MM.1S (cell line): ENCODE measurements around the gene FETUB.

Experiments
- DNase-seq: peaks from one replicate; pipeline ENCODE4 v3.0.0-alpha.2; 2015
- H2AFZ ChIP-seq: fragments of 300-600 bp; sonication (generic); 2 replicates; pipeline ENCODE4 v1.6.0; 2016; ENCODE audit warnings: antibody characterized with exemption, low read length
- H3F3A ChIP-seq: fragments of 300-600 bp; sonication (generic); 2 replicates; pipeline ENCODE4 v1.6.1; 2016; ENCODE audit warnings: mild to moderate bottlenecking, antibody characterized with exemption, low read length, moderate library complexity, mixed read lengths; ENCODE audit not compliant: insufficient read depth
- H3K27ac ChIP-seq: fragments of 300-600 bp; sonication (generic); 2 replicates; pipeline ENCODE4 v1.5.1; 2016; ENCODE audit warnings: mild to moderate bottlenecking, low read length
- H3K27me3 ChIP-seq: fragments of 300-600 bp; sonication (generic); replicated peaks from 2 replicates; pipeline ENCODE4 v1.6.0; 2016; ENCODE audit warnings: low read length; ENCODE audit not compliant: insufficient read depth
- H3K36me3 ChIP-seq: fragments of 300-600 bp; sonication (generic); replicated peaks from 2 replicates; pipeline ENCODE4 v1.6.1; 2016; ENCODE audit warnings: mild to moderate bottlenecking, low read length, mixed read lengths; ENCODE audit not compliant: insufficient read depth
- H3K4me1 ChIP-seq: fragments of 300-600 bp; sonication (generic); 2 replicates; pipeline ENCODE4 v1.6.1; 2016; ENCODE audit warnings: low read length, mixed read lengths
- H3K4me2 ChIP-seq: fragments of 300-600 bp; sonication (generic); 2 replicates; pipeline ENCODE4 v1.6.0; 2016; ENCODE audit warnings: low read depth, low read length
- H3K4me3 ChIP-seq: fragments of 300-600 bp; sonication (generic); 2 replicates; pipeline ENCODE4 v1.5.1; 2016; ENCODE audit warnings: low read length, mixed read lengths
- H3K79me2 ChIP-seq: fragments of 300-600 bp; sonication (generic); 2 replicates; pipeline ENCODE4 v1.6.1; 2016; ENCODE audit warnings: mixed run types, low read length, mixed read lengths
- H3K9ac ChIP-seq: fragments of 300-600 bp; sonication (generic); 2 replicates; pipeline ENCODE4 v1.6.1; 2016; ENCODE audit warnings: low read length, mixed read lengths
- H3K9me2 ChIP-seq: fragments of 300-600 bp; sonication (generic); replicated peaks from 2 replicates; pipeline ENCODE4 v1.6.1; 2016; ENCODE audit warnings: mild to moderate bottlenecking, low read length, mixed read lengths; ENCODE audit not compliant: insufficient read depth
- H3K9me3 ChIP-seq: fragments of 300-600 bp; sonication (generic); replicated peaks from 2 replicates; pipeline ENCODE4 v1.6.1; 2016; ENCODE audit warnings: mild to moderate bottlenecking, low read length, mixed read lengths; ENCODE audit not compliant: insufficient read depth
- H4K20me1 ChIP-seq: fragments of 300-600 bp; sonication (generic); 2 replicates; pipeline ENCODE4 v1.6.1; 2016; ENCODE audit warnings: mild to moderate bottlenecking, low read length, moderate library complexity, mixed read lengths; ENCODE audit not compliant: insufficient read depth
- CTCF ChIP-seq: fragments of 300-600 bp; sonication (generic); IDR thresholded peaks from 2 replicates; pipeline ENCODE4 v1.5.1; 2016; ENCODE audit warnings: antibody characterized with exemption, low read length, mixed read lengths
- EZH2 ChIP-seq: fragments of 300-600 bp; sonication (generic); optimal IDR thresholded peaks from 2 replicates; pipeline ENCODE3; 2017; ENCODE audit warnings: low read depth, mild to moderate bottlenecking, antibody characterized with exemption, low read length, mixed read lengths
- EZH2phosphoT487 ChIP-seq: fragments of 300-600 bp; sonication (generic); IDR thresholded peaks from 2 replicates; pipeline ENCODE4 v1.6.1; 2018; ENCODE audit warnings: antibody characterized with exemption, low read length

Gene FETUB

GRCh38 chr3:186619787-186620212, 20.4 kb upstream of the FETUB start:
- Histone ChIP-seq H2AFZ (no peak overlapping the region), H3K36me3 (no peaks in the 10 kb centered on the region), H3K27ac (no peak overlapping the region), H3F3A (peaks cover 11% of the 10 kb centered on the region; the same call in 1 of the 2 replicates), H3K4me2 (no peak overlapping the region), H4K20me1 (no peaks in the 10 kb centered on the region), H3K27me3 (peaks cover 8% of the 10 kb centered on the region), H3K79me2 (no peaks in the 10 kb centered on the region), H3K4me3 (no peak overlapping the region), H3K4me1 (peaks cover 15% of the 10 kb centered on the region), H3K9me3 (no peaks in the 10 kb centered on the region), H3K9ac (no peak overlapping the region), H3K9me2 (no peaks in the 10 kb centered on the region)
- TF ChIP-seq EZH2phosphoT487: no peak
- TF ChIP-seq EZH2: no peak
- no peak for TF ChIP-seq CTCF
- DNase-seq: no peak

GRCh38 chr3:186620213-186621092, 19.7 kb upstream of the FETUB start:
- Histone ChIP-seq H2AFZ (no peak overlapping the region), H3K27ac (no peak overlapping the region), H4K20me1 (no peaks in the 10 kb centered on the region), H3K4me2 (no peak overlapping the region), H3K9ac (no peak overlapping the region), H3K27me3 (peaks cover 8% of the 10 kb centered on the region), H3K9me2 (no peaks in the 10 kb centered on the region), H3K4me1 (peaks cover 12% of the 10 kb centered on the region), H3K9me3 (no peaks in the 10 kb centered on the region), H3F3A (0 out of 2 replicates have a peak, but pooled peaks cover 9% of the 10 kb centered on the region), H3K4me3 (no peak overlapping the region), H3K36me3 (no peaks in the 10 kb centered on the region), H3K79me2 (no peaks in the 10 kb centered on the region)
- no peak for DNase-seq
- TF ChIP-seq CTCF: no peak
- TF ChIP-seq EZH2phosphoT487: no peak
- TF ChIP-seq EZH2: no peak

- no peak overlapping the region for H2AFZ ChIP-seq
- peaks cover 5% of the 10 kb centered on the region for H3K4me1 ChIP-seq
- no peak overlapping the region for H3K27ac ChIP-seq
- no peaks in the 10 kb centered on the region for H3K9me2 ChIP-seq
- no peak overlapping the region for H3K4me3 ChIP-seq
- TF ChIP-seq EZH2phosphoT487: no peak
- no peak for TF ChIP-seq CTCF
- no peak for TF ChIP-seq EZH2
- no peaks in the 10 kb centered on the region for H3F3A ChIP-seq
- H3K4me2 ChIP-seq: no peak overlapping the region
- H3K9ac ChIP-seq: no peak overlapping the region
- no peaks in the 10 kb centered on the region for H3K9me3 ChIP-seq
- H4K20me1 ChIP-seq: no peaks in the 10 kb centered on the region
- DNase-seq: no peak
- peaks cover 8% of the 10 kb centered on the region for H3K27me3 ChIP-seq
- H3K36me3 ChIP-seq: no peaks in the 10 kb centered on the region
- H3K79me2 ChIP-seq: no peaks in the 10 kb centered on the region
Measured at GRCh38 chr3:186621894-186622650, 18.1 kb upstream of the FETUB start.
